PFSK-1 (cell line): ENCODE measurements around the gene PLEKHG3.

ENCODE experiments used
- POLR2AphosphoS5 ChIP-seq: IDR thresholded peaks from 2 replicates; pipeline ENCODE4 v1.6.1; 2012; ENCODE audit warnings: low read depth, mild to moderate bottlenecking, control low read depth, low read length, moderate library complexity
- REST ChIP-seq, 2 experiments: IDR thresholded peaks; 2 replicates each; pipeline versions ENCODE4 v1.6.1 to v1.8.0; 2011 to 2012; ENCODE audit warnings: low read depth in 2 of 2, low read length in 2 of 2, control low read depth in 1 of 2, inconsistent platforms in 1 of 2, mild to moderate bottlenecking in 1 of 2, moderate library complexity in 1 of 2; ENCODE audit not compliant: insufficient read depth in 1 of 2
- SIN3A ChIP-seq: IDR thresholded peaks from 2 replicates; pipeline ENCODE4 v1.6.1; 2012; ENCODE audit warnings: mild to moderate bottlenecking, low read length, moderate library complexity, borderline replicate concordance; ENCODE audit not compliant: insufficient read depth

- TF ChIP-seq POLR2AphosphoS5 (no peak), REST (IDR thresholded peaks at IDR 0.05; ENCODE audit: insufficient read depth in 1 of 2, low read depth in 2 of 2, low read length in 2 of 2) (no peak), SIN3A (no peak)
Observed at GRCh38 chr14:64773577-64773976, 69.4 kb downstream of the PLEKHG3 start.
